Measurements from ENCODE around the gene CADM1. TPM values are rescaled to one million over a fixed set of nuclear protein-coding genes. Genes with fewer than 3 reads are reported as not detected.

CADM1 gene
- total RNA-seq, 1 experiment from 2014 or later = 0.79 TPM

DNA sequence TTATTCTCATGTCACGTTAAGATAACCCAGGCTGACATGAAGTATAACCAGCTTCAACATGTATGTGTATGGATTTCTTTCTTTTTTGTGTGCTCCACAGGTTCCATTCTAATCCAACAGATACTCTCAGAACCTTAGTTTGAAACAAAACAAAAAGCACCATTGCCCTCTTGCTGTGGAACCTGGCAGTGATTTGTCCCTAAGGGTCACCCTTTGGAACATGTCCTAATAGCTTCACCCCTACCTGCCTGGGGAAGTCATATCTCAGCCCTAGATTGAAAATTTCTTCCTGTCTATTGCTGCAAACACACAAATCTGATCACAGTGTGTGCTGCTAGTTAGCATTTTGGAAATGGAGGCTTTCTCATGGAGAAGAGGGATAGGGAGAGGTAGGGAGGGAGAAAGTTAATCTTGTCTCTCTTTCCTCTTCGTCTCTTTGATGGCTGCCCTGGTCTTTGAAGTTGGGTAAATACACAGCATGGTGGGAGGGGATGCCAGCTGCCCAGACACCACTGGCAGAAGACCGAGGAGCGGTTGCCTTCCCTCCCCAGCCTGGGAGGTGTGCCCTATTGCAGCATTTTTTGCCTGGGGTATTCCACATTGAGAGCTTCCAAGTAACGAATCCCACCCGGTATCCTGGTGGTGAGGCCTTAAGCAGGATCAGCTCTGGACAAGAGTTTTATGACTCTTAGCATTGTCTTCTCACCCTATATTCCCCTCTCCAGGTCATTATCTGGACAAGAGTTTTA, 11.6 kb upstream of the CADM1 start (continued):
- TF ChIP-seq, protein P1, sequence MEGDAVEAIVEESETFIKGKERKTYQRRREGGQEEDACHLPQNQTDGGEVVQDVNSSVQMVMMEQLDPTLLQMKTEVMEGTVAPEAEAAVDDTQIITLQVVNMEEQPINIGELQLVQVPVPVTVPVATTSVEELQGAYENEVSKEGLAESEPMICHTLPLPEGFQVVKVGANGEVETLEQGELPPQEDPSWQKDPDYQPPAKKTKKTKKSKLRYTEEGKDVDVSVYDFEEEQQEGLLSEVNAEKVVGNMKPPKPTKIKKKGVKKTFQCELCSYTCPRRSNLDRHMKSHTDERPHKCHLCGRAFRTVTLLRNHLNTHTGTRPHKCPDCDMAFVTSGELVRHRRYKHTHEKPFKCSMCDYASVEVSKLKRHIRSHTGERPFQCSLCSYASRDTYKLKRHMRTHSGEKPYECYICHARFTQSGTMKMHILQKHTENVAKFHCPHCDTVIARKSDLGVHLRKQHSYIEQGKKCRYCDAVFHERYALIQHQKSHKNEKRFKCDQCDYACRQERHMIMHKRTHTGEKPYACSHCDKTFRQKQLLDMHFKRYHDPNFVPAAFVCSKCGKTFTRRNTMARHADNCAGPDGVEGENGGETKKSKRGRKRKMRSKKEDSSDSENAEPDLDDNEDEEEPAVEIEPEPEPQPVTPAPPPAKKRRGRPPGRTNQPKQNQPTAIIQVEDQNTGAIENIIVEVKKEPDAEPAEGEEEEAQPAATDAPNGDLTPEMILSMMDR (IDR thresholded peaks at IDR 0.05 in 2 of 3, conservative IDR thresholded peaks at IDR 0.05 in 1 of 3; ENCODE audit: borderline replicate concordance in 1 of 3, insufficient read depth in 1 of 3, low read depth in 2 of 3, low read length in 2 of 3) = no peak

DNA sequence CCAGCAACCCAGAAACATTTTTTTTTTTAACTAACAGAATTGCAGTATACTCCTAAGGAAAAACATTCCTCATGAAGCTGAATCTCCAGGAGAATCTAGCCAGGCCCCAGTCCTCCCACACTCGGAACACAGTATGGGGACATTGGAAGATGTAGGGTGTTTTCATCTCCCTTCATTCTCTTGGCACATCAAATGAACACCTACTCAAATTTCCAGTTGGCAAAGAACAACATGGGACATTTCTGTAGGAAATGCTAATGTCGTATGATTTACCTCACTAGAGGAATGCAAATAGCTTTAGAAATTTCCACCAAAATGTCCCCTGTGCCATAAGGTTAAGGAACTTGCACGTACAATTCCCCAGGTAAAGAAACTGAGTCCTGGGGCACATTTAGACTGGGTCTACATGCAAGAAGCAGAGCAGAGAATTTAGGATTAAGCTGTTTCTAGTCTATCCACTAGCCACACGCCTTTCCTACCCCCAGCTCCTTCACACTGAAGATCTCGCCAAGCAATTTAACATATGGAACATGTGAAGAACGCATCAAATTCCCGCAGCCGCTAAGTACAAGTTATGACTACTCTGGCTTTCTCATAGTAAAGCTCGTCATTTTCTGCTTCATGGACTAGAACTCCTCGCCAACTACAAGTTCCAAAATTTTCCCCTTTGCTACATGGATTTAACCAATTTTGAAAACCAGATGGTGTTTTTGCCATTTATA, 2.9 kb upstream of the CADM1 start:
- intact Hi-C loops (cut with micrococcal nuclease) = no loop called here
- no peak overlapping the region for H3K9ac ChIP-seq (ENCODE audit: low read length)
- ChIA-PET RAD21 (ENCODE audit: low non-redundant PET in 1 of 2, low total read pairs in 2 of 2, uncharacterized antibody in 2 of 2, unreplicated experiment in 2 of 2) (interaction anchor here in 1 of 2 experiments (0.6 kb wide), 1 partner anchor 768 kb away, joined by 3 read pairs; no protein-coding TSS in a partner anchor), POLR2A (no interaction called here), CTCF (no interaction called here)
- no peaks in the 10 kb centered on the region for H3K27me3 ChIP-seq (ENCODE audit: insufficient read depth, low read length)
- no peaks in the 10 kb centered on the region for H4K20me1 ChIP-seq (ENCODE audit: insufficient read depth)
- H3K9me3 ChIP-seq (ENCODE audit: control insufficient read depth in 1 of 2, insufficient read depth in 1 of 2, low read depth in 1 of 2, low read length in 2 of 2) = no peaks in the 10 kb centered on the region; a peak in 2 of 4 replicates
- H3K9me2 ChIP-seq (ENCODE audit: insufficient read depth) = no peaks in the 10 kb centered on the region
- H3K27ac ChIP-seq (ENCODE audit: low read depth, low read length) = no peak overlapping the region
- H3K36me3 ChIP-seq (ENCODE audit: control insufficient read depth in 1 of 2, insufficient read depth in 2 of 2, low read length in 2 of 2) = no peaks in the 10 kb centered on the region
- no peak overlapping the region for H2AFZ ChIP-seq (ENCODE audit: low read depth, low read length, poor library complexity, severe bottlenecking)
- no peaks in the 10 kb centered on the region for H3K79me2 ChIP-seq (ENCODE audit: insufficient read depth, low read length)
- BruUV-seq (replicated peaks) = no TSS peak
- H3K4me1 ChIP-seq (ENCODE audit: control insufficient read depth in 1 of 2, insufficient read depth in 2 of 2, low read length in 2 of 2) = no peaks in the 10 kb centered on the region
- H3K4me3 ChIP-seq (replicated peaks in 1 of 2; ENCODE audit: low read depth in 1 of 2, low read length in 2 of 2) = no peak overlapping the region
- no peak overlapping the region for H3K4me2 ChIP-seq (ENCODE audit: low read length)
- DNase-seq (ENCODE audit: low read depth, low spot score) (no peak), ATAC-seq (no peak)
- TF ChIP-seq ATF3 (IDR thresholded peaks at IDR 0.05) = no peak
- TF ChIP-seq POLR2A (IDR thresholded peaks at IDR 0.05; ENCODE audit: borderline replicate concordance, extremely low read depth, insufficient read depth, insufficient read length) = no peak

All from HCT116 (cell line).